HG03175 (cell line): ENCODE data around the gene SH3BGRL2.
"Not testable (repeated sequence)": the region's sequence is repeated elsewhere in the genome, so short reads cannot be mapped to it uniquely, and the experiment has no call there.

Experiments
- ATAC-seq: cut with Tn5 transposase; IDR thresholded peaks from one replicate; pipeline ENCODE4 v1.9.1; 2021; ENCODE audit warnings: mild to moderate bottlenecking, moderate library complexity; ENCODE audit not compliant: unreplicated experiment

Gene SH3BGRL2

DNA sequence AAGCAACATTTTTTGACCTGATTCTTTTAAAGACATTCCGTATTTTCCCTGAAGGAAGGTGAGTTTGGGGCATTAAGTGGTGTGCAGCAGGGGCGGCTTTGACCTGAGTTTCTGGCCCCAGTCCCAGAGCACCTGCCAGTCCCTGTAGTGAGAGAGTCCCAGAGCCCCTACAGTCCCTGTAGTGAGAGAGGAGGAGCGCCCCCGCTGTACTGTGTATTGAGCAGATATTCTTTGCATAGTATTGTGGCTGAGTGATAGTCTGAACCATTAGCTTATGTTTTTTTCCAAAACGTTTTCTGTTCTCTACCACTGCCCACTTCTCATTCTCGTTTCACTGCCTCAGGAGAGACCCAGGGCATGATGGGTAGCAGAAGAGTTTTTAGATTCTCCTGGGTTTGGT, 17.2 kb upstream of the SH3BGRL2 start:
- ATAC-seq: no peak

DNA sequence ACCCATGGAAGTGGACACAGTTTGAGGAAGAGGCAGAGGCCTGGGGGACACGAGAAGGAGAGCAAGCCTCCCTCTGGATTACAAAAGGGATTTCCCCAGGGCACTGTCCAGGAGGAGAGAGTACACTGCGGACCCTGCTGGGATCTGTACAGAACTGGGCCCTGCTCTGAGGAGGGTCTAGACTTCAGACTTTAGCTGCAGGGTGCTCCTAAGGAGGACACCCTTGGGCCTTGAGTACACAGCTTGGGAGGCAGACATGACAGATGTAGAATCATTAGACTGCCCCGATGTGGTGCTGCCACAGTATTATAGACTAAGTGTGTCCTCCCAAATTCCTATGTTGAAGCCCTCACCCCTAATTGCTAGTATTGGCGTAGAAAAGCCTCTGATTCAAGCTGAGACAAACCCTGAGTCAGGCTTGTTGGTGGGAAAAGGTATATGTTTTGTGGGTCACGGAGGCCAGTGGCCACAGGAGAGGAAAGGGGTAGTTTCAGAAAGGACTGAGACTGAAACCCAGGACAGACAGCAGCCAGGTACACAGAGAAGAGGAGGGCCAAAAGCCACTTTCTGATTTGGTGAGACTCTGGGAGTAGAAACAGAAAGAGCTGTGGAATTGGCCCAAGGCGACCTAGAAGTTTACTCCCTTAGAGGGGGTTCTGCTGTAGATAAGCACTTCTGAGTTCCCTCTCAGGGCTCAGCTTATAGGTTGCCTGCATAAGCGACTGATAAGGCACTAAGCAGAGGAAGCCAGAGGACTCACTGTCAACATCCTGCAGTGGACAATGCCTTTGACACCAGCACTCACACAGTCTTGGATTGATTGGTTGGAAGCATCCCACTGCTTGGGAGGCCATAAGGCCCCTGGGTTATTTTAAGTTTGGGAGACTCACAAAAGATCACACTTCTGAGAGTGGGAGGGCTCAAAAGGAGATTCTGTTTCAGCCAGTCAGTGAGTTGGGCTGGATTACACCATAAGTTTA, 16.5 kb upstream of the SH3BGRL2 start:
- peak; percentile 71 for ATAC-seq

DNA sequence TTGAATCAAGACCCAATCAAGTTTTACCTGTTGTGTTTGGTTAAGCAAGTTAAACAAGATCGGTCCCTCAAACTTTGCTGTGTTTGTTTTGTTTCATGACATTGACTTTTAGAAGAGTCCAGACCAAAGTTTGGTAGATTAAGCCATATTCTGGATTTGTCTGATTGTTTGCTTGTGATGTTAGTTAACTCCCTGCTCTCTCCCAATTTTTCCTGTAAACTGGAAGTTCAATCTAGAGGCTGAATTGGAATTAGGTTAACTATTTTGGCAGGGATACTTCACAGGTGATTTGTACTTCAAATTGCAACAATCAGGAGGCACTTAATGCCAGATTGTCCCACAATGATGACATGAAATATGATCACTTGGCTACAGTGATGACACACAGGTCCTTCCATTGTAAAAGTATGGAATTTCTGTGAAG, 13.6 kb upstream of the SH3BGRL2 start:
- no peak for ATAC-seq

- not testable (repeated sequence) for ATAC-seq
These were observed 12.7 kb upstream of the SH3BGRL2 start for GRCh38 chr6:79618425-79618824.

DNA sequence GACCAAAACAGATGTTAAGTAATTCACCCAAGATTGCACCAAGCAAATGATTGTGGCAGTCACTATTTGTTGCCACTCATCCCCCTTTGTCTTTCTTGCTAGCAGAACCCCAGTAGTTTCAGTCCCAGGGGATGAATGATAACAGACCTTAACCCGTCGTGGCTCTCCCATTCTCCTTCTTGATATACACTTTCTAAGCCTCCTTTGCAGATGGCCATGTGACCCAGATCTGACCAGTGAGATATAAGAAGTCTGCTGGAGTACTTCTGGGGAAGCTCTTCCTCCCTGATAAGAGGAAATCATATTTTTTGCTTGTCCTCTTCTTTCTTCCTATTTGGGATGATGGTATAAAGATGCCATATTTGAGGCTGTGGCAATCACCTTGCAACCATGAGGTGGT, 9.6 kb upstream of the SH3BGRL2 start:
- no peak for ATAC-seq

GRCh38 chr6:79622364-79622763, 8.8 kb upstream of the SH3BGRL2 start:
- no peak for ATAC-seq

- no peak for ATAC-seq
These were observed 8.0 kb upstream of the SH3BGRL2 start for GRCh38 chr6:79623106-79623505.

- ATAC-seq: no peak
These were observed 5.4 kb upstream of the SH3BGRL2 start for GRCh38 chr6:79625746-79626145.

DNA sequence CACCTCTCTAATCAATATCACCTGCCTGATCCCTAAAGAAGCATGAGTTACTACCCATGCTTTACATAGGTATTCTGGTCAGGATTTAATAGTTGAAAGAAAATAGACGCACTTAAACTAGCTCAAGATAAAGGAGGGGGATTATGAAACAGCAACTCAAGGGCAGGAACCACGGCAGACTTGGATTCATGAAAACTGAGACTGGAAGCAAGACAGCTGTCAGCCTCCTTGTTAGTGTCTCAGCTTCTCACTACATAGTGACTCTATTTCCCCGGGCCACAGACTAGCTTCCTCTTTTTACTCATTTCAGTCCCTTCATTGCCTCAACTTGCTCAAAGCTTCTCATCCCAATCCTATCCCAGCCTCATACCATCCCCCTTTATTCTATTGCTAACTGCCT, 4.3 kb upstream of the SH3BGRL2 start:
- no peak for ATAC-seq

DNA sequence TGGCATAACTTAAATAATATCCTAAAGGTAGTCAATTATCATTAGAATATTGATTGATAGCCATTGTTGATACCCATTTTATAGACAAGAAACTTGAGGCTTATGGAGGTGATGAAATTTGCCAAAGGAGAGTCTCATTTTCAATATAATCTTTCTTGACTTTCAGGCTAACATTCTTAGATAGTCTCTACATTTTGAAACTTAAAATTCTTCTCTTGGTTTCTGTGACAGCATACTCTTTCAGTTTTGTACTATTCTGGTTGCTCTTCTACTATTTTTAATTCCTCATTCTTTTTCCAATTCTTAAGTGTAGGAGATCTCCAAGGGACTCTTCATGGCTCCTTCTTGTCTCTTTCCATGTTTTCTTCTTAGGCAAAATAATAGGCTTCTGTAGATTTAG, 3.7 kb upstream of the SH3BGRL2 start:
- ATAC-seq: no peak

DNA sequence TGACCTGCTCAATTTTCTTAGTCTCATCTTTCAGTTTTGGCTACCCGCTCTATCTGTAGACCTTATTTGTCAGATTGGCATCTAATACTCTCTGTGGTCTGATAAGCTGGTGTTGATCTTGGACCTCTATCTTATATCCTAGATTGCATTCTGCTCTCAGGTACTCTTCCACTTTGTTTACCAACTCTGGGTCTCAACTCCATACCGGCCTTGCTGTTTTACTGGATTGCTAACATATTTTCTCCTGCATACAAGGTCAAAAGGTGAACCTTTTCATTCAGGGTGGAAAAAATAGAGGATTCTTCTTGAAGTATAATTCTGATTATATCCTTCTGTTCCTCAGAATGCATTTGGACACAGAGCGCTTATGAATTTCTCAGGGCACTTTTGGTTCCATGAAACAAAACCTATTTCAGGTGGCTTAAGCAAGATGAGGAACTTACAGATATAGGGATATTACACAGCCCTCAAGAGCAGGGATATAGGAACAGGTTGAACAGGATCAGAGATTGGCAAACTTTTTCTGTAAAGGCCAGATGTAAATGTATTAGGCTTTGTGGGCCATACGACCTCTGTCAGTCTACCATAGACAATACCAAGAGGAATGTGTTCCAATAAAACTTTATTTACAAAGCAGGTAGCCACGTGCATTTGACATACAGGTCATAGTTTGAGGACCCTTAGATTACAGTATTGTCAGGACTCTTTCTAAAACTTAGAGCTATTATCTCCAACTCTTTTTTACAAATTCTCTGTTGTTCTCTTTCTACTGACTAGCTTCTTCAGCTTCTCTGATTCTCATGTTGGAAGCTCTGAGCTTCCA, 2.5 kb upstream of the SH3BGRL2 start:
- ATAC-seq: no peak

GRCh38 chr6:79630380-79630882, 698 bp upstream of the SH3BGRL2 start:
- ATAC-seq: no peak

- no peak for ATAC-seq
These were observed 604 bp downstream of the SH3BGRL2 start for GRCh38 chr6:79631693-79632172.

GRCh38 chr6:79632580-79632979, 1.5 kb downstream of the SH3BGRL2 start:
- ATAC-seq: no peak

GRCh38 chr6:79634491-79635231, 3.5 kb downstream of the SH3BGRL2 start:
- ATAC-seq: no peak

GRCh38 chr6:79635232-79635543, 4.1 kb downstream of the SH3BGRL2 start:
- no peak for ATAC-seq

- ATAC-seq: no peak
These were observed 5.5 kb downstream of the SH3BGRL2 start for GRCh38 chr6:79636673-79637072.

DNA sequence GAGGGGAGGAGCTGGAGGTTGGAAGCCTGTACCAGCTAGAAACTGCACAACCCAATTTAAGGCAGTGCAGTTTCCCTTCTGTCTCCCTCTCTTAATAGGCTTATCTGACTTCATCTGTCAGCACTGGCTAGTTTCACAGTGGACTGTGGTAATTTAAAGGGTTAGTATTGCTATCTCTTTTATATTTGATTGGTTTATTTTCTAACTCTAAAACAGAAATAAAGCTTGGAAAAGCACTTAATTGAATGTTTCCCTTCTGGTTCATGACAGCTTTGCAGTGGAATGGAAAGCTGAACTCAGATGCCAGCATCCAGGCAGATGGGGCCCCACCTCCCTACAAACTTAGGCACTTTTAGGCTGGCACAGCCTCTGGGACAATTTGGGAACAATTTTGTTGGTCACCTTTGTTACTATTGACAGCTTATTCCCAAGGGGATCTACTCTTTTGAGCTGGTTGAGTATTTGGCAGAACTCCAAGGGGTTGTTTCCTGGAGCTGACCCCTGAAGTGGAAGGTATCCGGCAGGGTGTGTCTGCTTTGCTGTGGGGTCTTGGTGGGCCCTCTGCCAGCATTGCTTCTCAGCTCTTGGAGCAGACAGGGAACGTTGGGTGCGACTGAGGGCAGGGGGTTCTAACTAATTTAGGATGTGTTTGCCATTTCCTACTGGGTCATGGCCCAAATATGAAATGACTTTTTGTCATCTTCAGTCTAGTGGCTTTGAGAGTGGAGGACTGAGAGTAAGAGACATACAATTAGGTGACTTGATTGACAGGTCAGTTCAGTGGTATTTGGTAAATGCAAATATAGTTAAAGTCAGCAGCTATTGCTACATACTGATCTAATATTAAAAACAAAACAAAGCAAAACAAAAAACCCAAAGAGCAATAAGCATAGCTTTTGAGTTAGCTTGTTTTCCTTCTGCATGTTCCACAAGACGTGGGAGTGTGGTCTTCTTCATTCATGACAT, 9.3 kb downstream of the SH3BGRL2 start:
- no peak for ATAC-seq

GRCh38 chr6:79646006-79646405, 14.9 kb downstream of the SH3BGRL2 start:
- ATAC-seq: no peak

GRCh38 chr6:79646561-79646960, 15.4 kb downstream of the SH3BGRL2 start:
- no peak for ATAC-seq
